HG03575 (cell line): ENCODE results near the gene PSMD13.
"Not testable (repeated sequence)": the region's sequence is repeated elsewhere in the genome, so short reads cannot be mapped to it uniquely, and the experiment has no call there.

ENCODE experiments used
- ATAC-seq: cut with Tn5 transposase; IDR thresholded peaks from one replicate; pipeline ENCODE4 v1.9.1; 2021; ENCODE audit not compliant: unreplicated experiment, insufficient number of reproducible peaks, low FRiP score; ENCODE audit errors: extremely low read depth

PSMD13 gene

GRCh38 chr11:236774-237767, at the start of gene PSMD13:
Gene PSMD13 (plus strand): TSS chr11:236976. CDS start chr11:237050, 74 bp downstream.
- ATAC-seq, result no peak

DNA sequence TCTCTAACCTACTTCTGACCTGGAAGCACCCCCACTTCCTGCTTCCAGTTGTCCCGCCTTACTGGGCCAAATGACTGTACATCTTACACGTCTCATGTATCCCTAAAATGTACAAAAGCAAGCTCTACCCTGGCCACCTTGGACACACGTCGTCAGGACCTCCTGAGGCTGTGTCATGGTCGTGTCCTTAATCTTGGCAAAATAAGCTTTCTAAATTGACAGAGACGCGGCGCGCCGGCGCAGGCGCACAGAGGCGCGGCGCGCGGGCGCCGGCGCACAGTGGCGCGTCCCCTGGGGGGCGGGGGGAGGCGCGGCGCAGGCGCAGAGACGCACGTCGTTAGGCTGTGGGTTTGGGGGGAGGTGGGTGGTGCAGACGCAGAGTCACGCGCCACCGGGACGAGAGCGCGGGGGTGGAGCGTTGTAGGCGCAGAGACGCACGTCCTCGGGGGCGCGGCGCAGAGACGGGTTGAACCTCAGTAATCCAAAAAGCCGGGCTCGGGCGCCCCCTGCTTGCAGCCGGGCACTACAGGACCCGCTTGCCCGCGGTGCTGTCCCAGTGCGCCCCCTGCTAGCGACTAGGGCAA, 47.5 kb upstream of the PSMD13 start:
- not testable (repeated sequence) for ATAC-seq

DNA sequence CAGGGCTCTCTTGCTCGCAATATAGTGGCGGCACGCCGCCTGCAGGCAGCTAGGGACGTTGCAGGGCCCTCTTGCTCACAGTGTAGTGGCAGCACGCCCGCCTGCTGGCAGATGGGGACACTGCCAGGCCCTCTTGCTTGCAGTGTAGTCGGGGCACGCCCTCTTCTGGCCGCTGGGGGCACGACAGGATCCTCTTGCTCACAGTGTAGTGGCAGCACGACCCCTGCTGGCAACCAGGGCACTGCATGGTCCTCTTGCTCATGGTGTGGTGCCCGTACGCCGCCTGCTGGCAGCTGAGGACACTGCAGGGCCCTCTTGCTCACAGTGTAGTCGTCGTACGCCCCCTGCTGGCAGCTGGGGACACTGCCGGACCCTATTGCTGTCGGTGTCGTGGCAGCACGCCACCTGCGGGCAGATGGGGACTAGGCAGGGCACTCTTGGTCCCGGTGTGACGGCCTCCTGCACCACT, 46.9 kb upstream of the PSMD13 start:
- ATAC-seq, result not testable (repeated sequence)

GRCh38 chr11:190546-190945, 46.2 kb upstream of the PSMD13 start:
- ATAC-seq, result not testable (repeated sequence)

DNA sequence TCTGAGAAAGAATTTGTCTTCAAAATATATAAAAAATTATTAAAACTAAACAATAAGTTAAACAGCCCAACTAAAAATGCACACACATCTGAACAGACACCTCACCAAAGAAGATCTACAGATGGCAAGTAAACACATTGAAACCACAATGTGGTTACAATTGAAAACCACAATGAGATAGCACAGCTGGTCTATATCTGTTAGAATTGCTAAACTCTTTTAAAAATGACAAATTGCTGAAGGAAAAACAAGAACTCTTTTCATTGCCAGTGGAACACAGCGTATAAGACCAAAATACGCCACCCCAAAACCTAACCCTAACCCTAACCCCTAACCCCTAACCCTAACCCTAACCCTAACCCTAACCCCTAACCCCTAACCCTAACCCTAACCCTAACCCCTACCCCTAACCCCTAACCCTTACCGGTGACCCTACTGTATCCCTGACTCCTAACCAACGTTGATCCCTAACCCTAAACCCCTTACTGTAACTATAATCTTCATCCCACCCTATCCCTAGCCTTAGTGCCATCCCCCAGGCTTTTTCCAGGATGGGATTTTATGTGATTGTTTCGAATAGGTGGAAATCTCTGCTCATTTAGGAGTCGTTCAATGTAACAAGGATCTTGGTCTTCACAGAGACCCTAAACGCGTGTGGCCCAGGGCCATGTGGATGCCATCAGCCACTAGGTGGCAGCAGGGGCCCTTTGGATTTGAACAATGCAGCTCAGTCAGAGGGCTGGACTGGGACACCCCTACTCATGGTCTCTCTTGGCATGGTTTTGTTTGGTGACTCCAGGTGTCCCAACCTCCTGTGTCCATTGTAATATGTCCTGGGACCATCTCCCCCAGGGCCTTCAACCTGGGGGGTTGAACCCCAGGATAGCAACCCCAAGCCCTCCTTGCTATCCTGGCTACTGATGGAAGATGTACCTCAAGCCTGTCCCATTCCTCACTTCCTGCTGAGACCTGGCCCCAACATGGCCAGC, 45.0 kb upstream of the PSMD13 start:
- ATAC-seq, result not testable (repeated sequence)

- ATAC-seq, result not testable (repeated sequence)
These were observed 44.1 kb upstream of the PSMD13 start, which contains the start of gene SCGB1C1 for GRCh38 chr11:192674-193128. Gene SCGB1C1 (plus strand): TSS chr11:193078. CDS start chr11:193100, 22 bp downstream.

GRCh38 chr11:193481-193880, 43.3 kb upstream of the PSMD13 start:
- ATAC-seq, result not testable (repeated sequence)

- no peak for ATAC-seq
These were observed 39.7 kb upstream of the PSMD13 start for GRCh38 chr11:196786-197731.

DNA sequence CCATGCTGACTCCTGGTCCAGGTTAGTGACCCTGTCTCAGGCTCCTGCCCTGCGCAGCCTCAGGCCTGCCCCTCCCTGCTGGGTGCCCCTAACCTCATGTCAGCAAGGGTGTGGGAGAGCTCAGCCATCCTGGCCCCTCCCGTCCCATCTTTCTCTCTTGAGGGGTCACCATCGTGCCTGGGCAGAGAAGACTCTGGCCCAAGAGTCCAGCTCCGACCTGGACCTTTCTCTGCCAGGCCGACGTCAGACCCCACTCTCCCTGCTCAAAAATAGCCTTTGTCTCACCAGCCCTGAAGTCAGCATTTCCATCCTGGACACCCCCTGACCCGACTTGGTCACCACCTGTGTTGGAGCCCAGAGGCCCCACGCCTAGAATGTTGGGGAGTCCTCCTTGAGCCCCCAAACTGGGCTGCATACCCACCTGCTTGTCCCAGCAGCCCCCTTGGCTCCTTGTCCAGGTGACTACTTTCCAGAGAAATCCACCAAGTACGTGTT, 39.0 kb upstream of the PSMD13 start:
- ATAC-seq, result no peak

DNA sequence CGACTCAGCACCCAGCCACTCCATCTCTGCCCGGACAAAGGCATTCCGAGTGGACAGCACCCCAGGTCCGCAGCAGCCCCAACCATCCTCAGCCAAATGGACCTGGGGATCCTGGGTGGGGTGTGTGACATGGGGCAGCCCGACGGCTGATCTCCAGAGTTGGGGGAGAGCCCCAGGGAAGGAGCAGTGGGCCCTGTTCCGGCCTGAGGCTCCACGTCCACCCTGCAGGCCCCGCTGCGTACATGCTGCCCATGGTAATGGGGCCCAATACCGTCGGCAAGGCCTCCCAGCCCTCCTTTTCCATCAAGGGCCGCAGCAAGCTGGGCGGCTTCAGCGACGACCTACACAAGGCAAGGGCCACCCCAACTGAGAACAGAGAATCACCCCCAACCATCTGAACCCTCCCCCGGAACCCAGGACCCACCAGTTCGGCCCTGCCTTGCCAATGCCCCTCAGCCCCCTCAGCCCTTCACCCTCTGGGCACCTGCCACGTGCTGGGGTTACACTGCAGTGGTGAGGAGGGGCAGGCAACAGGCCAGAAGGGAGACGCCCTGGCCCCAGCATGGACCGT, 38.5 kb upstream of the PSMD13 start:
- no peak for ATAC-seq

- no peak for ATAC-seq
These were observed 37.7 kb upstream of the PSMD13 start for GRCh38 chr11:199004-199581.

- no peak for ATAC-seq
These were observed 37.0 kb upstream of the PSMD13 start for GRCh38 chr11:199782-200181.

GRCh38 chr11:200224-201003, 36.4 kb upstream of the PSMD13 start:
- ATAC-seq, result no peak

DNA sequence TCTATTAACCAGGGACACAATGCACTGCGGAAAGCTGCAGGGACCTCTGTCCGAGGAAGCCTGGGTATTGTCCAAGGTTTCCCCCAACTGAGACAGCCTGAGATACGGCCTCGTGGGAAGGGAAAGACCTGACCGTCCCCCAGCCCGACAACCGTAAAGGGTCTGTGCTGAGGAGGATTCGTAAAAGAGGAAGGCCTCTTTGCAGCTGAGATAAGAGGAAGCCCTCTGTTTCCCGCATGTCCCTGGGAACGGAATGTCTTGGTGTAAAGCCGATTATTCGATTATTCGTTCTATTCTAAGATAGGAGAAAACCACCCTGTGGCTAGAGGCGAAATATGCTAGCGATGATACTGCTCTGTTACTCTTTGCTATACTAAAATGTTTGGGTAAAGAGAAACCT, 34.8 kb upstream of the PSMD13 start:
- no peak for ATAC-seq

- no peak for ATAC-seq
These were observed 34.3 kb upstream of the PSMD13 start for GRCh38 chr11:202490-202889.
